Hematopoietic multipotent progenitor cell treated with erythropoietin and hydrocortisone succinate and interleukin-3 and kit ligand, for 15 days (in vitro differentiated cells): ENCODE measurements around the gene UBE2F.

ENCODE experiments used
- DNase-seq: peaks from one replicate; pipeline ENCODE4 v3.0.0-alpha.2; 2015; ENCODE audit warnings: low spot score

The UBE2F gene

GRCh38 chr2:237966565-237967462 is at the start of gene UBE2F:
Gene UBE2F (plus strand): TSS chr2:237967014. CDS start chr2:237973108, 6,094 bp downstream.
- peak; percentile 98 for DNase-seq

GRCh38 chr2:237917696-237918374 is 49.0 kb upstream of the UBE2F start:
- DNase-seq, result no peak

DNA sequence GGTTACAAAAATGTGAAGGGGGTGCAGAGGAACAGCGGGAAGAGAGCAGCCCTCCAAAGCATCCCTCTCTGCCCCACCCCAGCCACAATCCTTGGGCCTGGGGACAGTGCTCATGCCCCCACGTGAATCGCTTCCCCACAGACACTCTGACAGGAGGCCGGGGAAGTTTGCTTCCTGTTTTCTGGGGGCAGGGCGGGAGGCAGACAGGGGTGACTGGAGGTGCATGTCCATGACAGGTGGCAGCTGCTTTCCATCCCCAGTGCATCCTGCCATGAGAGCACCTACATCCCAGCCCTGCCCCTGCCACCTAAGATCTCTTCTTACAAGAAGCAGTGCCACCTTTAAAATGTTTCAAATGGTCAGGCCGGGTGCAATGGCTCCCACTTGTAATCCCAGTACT is 47.2 kb upstream of the UBE2F start:
- DNase-seq, result no peak

DNA sequence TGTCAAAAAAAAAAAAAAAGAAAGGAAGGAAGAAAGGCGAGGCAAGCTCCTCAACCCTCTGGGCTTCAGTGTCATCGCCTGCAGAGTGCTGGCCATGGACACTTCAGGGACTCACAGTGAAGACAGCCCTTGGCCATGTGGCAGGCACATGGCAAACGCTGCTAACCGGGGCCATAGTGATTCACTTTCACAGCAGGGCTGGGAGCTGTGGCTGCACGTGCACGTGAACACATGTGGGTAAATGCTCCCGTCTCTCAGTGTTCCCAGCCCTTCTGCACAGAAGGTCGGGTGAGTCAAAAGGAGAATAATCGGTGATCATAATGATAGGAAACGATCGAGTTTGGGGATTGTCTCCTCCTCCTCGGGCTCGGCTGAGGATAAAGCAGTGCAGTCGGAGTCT is 46.1 kb upstream of the UBE2F start:
- no peak for DNase-seq

DNA sequence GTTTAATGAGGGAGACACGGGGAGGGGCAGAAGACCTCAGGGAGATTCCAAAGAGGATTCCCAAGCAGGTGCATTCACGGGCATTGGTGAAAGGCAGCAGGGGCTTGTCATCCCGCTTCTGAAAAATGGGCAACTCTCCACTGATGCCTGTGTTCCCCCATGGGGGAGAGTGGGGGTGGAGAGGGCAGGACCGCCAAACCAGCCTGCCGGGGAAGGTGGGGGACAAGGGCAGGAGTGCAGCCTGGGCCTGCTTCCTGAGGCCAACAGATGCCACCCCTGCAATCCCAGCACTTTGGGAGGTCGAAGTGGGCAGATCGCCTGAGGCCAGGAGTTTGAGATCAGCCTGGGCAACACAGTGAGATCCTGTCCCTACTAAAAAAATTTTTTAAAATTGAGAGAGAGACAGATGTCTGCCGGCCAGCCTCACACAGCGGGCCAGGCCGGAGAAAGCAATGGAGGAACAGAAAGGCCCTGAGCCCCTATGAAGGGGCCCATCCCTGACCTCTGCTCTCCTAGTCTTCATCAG is 44.8 kb upstream of the UBE2F start:
- DNase-seq, result no peak

- DNase-seq, result no peak
Observed at GRCh38 chr2:237922641-237923361, 44.0 kb upstream of the UBE2F start.

DNA sequence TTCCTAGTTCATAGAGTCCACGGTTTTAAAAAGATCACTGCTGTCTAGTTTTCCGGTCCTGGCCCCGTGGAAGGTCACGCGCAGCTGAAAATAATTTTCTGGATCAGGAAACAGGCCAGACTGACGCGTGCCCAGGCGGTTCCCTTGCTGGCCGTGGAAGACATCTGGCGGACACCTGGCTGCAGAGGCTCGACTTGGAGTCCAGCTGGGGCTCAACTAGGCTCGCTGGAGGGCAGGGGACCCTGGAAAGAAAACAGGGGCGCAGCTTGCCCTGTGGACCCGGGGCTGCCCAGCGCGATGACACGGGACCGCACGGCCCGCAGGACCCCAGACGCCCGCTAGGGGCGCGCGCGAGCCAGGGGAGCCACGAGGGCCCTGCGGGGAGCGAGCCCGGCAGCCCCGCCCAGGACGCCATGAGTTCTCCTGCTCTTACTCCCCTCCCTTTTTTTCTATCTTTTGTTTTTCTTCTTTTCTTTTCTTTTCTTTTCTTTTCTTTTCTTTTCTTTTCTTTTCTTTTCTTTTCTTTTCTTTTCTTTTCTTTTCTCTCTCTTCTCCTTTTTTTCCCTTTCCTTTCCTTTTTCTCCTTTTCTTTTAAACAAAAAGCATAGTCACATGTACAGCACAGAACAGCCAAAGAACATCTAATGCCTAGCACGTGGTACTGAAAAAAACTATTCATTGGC is 43.2 kb upstream of the UBE2F start:
- peak; percentile 85 for DNase-seq

- DNase-seq, result no peak
Observed at GRCh38 chr2:237924164-237924534, 42.7 kb upstream of the UBE2F start.

- no peak for DNase-seq
Observed at GRCh38 chr2:237927135-237927534, 39.7 kb upstream of the UBE2F start.

DNA sequence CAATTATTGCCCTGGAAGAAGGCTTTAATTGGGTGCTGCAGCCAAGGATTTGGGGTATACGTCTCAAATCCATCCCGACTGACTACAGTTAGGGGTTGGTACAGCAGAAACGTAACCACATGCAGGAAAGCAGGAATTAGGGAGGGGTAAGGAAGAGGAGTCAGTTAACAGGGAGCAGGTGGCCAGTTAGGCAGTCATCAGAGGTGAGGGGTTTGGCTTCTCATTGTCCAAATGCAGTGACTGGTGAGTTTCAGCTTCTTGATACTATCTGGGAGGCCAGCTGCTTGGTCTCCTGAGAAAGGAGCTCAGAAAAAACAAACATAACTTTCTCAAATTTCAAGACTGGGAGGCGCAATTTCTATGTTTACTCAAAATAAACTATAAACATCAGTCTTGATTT is 38.8 kb upstream of the UBE2F start:
- DNase-seq, result no peak

DNA sequence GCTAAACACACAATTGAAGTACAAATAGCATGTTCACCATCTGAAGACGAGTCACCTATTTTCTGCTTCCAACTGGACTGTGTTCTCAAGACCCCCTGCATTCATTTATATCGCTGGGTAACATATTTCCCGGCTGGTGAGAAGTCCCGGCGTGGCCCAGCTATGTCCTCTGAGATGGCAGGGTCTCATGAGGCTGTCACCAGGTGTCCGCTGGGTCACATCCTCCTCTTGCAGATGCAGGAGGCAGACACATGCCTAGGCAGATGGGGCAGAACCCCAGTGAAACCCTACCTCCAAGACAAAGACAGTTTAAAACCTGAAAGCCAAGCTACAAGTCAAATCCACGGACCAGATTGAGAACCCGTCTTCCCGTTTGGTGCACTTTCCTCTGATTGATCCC is 36.8 kb upstream of the UBE2F start:
- DNase-seq, result no peak

GRCh38 chr2:237931205-237931721 is 35.6 kb upstream of the UBE2F start:
- no peak for DNase-seq

GRCh38 chr2:237932731-237933131 is 34.1 kb upstream of the UBE2F start:
- DNase-seq, result no peak

GRCh38 chr2:237934186-237934585 is 32.6 kb upstream of the UBE2F start:
- DNase-seq, result no peak

- DNase-seq, result no peak
Observed at GRCh38 chr2:237935740-237936452, 30.9 kb upstream of the UBE2F start.

DNA sequence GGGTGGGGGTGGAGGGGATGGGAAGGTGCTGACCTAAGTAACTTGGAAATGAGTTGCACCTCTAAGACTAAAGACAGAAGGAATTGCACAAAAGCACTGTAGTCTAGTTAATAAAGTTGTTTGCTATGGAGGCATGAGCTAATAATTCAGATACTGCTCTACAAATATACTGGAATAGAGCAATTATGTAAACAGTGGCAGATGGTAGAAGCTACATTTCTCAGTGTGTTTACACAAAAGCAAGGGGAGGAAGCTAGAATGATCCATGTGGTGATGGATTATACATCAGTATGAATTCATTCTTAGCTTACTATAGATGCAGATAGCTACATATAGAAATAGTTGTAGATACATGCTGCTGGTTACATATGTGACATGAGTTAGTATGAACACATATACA is 27.6 kb upstream of the UBE2F start:
- DNase-seq, result no peak

DNA sequence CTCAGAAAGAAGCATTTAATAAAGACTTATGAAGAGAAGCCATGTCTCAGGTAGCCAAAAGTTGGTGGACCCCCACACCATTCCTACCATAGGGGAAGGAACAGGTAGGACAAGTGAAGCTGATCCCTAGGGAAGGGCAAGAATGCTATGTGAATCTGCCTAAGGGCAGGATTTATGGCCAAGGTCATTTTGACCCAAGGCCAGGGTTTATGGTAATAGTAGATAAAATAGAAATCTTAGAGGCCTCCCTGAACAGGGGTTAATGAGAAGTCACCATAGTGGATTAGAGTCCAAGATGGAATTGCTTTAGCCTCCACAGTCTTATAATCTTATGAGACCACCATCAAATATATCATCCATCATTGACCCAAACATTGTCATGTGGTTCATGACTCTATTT is 26.0 kb upstream of the UBE2F start:
- DNase-seq, result no peak

GRCh38 chr2:237941239-237941638 is 25.6 kb upstream of the UBE2F start:
- no peak for DNase-seq

DNA sequence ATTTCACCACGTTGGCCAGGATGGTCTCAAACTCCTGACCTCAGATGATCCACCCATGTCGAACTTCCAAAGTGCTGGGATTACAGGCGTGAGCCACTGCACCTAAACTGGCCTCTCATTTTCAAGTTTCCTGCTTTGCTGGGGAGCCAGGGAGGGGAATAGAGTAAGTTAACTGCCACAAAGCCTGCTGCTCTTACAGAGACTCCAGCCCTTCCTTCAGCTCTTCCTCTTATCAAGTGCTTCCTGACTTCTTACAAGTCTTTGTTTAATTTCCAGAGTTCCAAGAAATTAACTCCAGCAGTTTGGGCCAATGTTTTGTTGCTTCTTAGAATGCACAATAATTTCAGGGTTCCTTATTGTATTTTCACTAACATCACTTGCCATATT is 24.3 kb upstream of the UBE2F start:
- no peak for DNase-seq

- DNase-seq, result no peak
Observed at GRCh38 chr2:237943395-237944094, 23.3 kb upstream of the UBE2F start.

GRCh38 chr2:237944302-237944701 is 22.5 kb upstream of the UBE2F start:
- no peak for DNase-seq
